HepG2 (cell line): ENCODE measurements around the gene C22orf15. TPM values are rescaled to one million over a fixed set of nuclear protein-coding genes. Genes with fewer than 3 reads are reported as not detected.

Experiments used
- DPF2 ChIP-seq: sonication (generic); formaldehyde crosslinking; IDR thresholded peaks from 2 replicates; pipeline ENCODE4 v1.4.0; 2020; ENCODE audit warnings: mild to moderate bottlenecking, low read depth, missing genetic modification reagents, borderline replicate concordance
- FOXO1 ChIP-seq: sonication (generic); formaldehyde crosslinking; IDR thresholded peaks from 2 replicates; pipeline ENCODE4 v1.4.0; 2020; ENCODE audit warnings: missing genetic modification reagents
- ISL2 ChIP-seq: sonication (generic); formaldehyde crosslinking; IDR thresholded peaks from 2 replicates; pipeline ENCODE4 v1.5.0; 2020; ENCODE audit warnings: missing genetic modification reagents
- RARG ChIP-seq: sonication (generic); formaldehyde crosslinking; IDR thresholded peaks from 2 replicates; pipeline ENCODE4 v1.4.0; 2020; ENCODE audit warnings: low read depth, mild to moderate bottlenecking, missing genetic modification reagents
- ZNF557 ChIP-seq: sonication (generic); formaldehyde crosslinking; IDR thresholded peaks from 2 replicates; pipeline ENCODE4 v1.4.0; 2020; ENCODE audit warnings: missing genetic modification reagents
- polyA plus RNA-seq, 8 experiments: library from polyadenylated mRNA; depleted of rRNA in 3 of 8; stranded (reverse) in 7 of 8; unstranded in 1 of 8; fragments of >200 nt; fragmentation: Illumina TruSeq in 4 of 8; extraction: Trizol in 4 of 8; gene quantifications; 2 replicates each; pipeline versions ENCODE4 v1.2.1 to v1.2.3, GENCODE V29; 2011 to 2016; ENCODE audit warnings: low read depth in 4 of 8, missing spikeins in 1 of 8, mixed read lengths in 1 of 8; ENCODE audit not compliant: insufficient read depth in 1 of 8
- total RNA-seq, 5 experiments: library from RNA; depleted of rRNA; stranded (reverse); fragments of >200 nt; fragmentation: Illumina TruSeq; extraction: Trizol; gene quantifications; 2 replicates each; pipeline ENCODE4 v1.2.3, GENCODE V29; 2016; ENCODE audit warnings: low read depth in 1 of 5
- TF ChIP-seq, protein P1 (sequence below): sonication (generic); formaldehyde crosslinking; IDR thresholded peaks from 2 replicates; pipeline ENCODE4 v1.4.0; 2020; ENCODE audit warnings: mild to moderate bottlenecking, low read depth, missing genetic modification reagents
- TF ChIP-seq, protein P2 (sequence below): IDR thresholded peaks from 2 replicates; pipeline ENCODE4 v1.4.0; 2020; ENCODE audit warnings: mild to moderate bottlenecking, missing genetic modification reagents
- TF ChIP-seq, protein P3 (sequence below), 2 experiments: sonication (generic) in 1 of 2; formaldehyde crosslinking in 1 of 2; IDR thresholded peaks; 2 replicates each; pipeline versions ENCODE4 v1.6.1 to v1.9.0; 2014 to 2022; ENCODE audit warnings: antibody characterized with exemption in 1 of 2, borderline replicate concordance in 1 of 2, inconsistent platforms in 1 of 2, low read depth in 1 of 2, missing genetic modification reagents in 1 of 2
- TF ChIP-seq, protein P4 (sequence below): sonication (generic); formaldehyde crosslinking; IDR thresholded peaks from 2 replicates; pipeline ENCODE4 v1.4.0; 2020; ENCODE audit warnings: mild to moderate bottlenecking, low read depth, missing genetic modification reagents
- TF ChIP-seq, protein P5 (sequence below): sonication (generic); formaldehyde crosslinking; IDR thresholded peaks from 2 replicates; pipeline ENCODE4 v1.4.0; 2020; ENCODE audit warnings: missing genetic modification reagents, borderline replicate concordance

Gene C22orf15
- total and polyA plus RNA-seq, 2 of the 13 experiments (the other 11 are each of a cell fraction or from before 2014, with no cell fraction given): not detected

DNA sequence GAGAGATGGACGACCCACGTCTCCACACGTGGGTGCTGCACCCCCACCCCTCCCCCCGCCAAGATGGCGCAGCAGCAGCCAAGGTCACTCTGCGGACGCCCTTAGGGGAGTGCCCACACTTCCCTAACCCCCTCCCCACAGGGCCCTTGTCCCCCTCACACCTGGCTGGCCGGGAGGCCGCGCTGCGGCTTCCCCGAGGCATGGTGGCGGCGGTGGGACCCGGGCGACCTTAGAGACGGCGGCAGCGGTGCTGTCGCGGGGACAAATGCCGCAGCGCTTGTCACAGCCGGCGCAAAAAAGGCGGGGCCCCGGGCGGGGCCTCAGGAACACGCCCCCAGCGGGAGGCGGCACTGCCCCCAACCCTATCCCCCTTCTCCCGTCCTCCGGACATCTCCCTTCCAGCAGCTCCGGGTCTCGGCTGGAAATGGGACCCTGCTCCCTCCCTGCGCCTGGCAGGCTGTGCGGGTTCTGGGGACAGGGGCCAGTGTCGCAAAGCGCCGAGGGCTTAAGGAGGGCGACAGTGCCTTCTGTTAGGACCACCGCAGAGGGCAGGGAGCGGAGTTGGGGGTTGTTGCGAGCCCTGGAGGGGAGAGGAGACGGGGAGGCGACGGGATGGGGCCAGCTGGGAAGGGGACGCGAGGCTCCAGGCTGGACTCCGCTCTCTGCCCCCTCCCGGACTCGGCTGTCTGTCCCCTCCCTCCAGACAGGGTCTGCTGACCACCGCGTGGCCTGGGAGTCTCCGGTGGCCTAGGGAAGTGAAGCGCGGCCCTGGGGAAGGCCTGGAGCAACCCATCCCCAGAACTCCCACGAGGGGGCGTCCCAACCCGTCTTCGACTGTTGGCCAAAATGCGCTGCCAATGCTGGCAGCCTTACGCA, 5.1 kb downstream of the C22orf15 start, which contains the start of gene CHCHD10 (continued):
- TF ChIP-seq DPF2 (CRISPR knock-in tag) (no peak), ZNF557 (CRISPR knock-in tag) (no peak), RARG (no peak; the same call in 1 of the 2 replicates), ISL2 (0 out of 2 replicates have a peak, but pooled peaks have one; percentile 19), FOXO1 (CRISPR knock-in tag) (no peak)
- TF ChIP-seq, protein P1, sequence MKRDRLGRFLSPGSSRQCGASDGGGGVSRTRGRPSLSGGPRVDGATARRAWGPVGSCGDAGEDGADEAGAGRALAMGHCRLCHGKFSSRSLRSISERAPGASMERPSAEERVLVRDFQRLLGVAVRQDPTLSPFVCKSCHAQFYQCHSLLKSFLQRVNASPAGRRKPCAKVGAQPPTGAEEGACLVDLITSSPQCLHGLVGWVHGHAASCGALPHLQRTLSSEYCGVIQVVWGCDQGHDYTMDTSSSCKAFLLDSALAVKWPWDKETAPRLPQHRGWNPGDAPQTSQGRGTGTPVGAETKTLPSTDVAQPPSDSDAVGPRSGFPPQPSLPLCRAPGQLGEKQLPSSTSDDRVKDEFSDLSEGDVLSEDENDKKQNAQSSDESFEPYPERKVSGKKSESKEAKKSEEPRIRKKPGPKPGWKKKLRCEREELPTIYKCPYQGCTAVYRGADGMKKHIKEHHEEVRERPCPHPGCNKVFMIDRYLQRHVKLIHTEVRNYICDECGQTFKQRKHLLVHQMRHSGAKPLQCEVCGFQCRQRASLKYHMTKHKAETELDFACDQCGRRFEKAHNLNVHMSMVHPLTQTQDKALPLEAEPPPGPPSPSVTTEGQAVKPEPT: no peak
- TF ChIP-seq, protein P2, sequence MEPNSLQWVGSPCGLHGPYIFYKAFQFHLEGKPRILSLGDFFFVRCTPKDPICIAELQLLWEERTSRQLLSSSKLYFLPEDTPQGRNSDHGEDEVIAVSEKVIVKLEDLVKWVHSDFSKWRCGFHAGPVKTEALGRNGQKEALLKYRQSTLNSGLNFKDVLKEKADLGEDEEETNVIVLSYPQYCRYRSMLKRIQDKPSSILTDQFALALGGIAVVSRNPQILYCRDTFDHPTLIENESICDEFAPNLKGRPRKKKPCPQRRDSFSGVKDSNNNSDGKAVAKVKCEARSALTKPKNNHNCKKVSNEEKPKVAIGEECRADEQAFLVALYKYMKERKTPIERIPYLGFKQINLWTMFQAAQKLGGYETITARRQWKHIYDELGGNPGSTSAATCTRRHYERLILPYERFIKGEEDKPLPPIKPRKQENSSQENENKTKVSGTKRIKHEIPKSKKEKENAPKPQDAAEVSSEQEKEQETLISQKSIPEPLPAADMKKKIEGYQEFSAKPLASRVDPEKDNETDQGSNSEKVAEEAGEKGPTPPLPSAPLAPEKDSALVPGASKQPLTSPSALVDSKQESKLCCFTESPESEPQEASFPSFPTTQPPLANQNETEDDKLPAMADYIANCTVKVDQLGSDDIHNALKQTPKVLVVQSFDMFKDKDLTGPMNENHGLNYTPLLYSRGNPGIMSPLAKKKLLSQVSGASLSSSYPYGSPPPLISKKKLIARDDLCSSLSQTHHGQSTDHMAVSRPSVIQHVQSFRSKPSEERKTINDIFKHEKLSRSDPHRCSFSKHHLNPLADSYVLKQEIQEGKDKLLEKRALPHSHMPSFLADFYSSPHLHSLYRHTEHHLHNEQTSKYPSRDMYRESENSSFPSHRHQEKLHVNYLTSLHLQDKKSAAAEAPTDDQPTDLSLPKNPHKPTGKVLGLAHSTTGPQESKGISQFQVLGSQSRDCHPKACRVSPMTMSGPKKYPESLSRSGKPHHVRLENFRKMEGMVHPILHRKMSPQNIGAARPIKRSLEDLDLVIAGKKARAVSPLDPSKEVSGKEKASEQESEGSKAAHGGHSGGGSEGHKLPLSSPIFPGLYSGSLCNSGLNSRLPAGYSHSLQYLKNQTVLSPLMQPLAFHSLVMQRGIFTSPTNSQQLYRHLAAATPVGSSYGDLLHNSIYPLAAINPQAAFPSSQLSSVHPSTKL (CRISPR knock-in tag): peak; percentile 5; the same call in 1 of the 2 replicates
- TF ChIP-seq, protein P3, sequence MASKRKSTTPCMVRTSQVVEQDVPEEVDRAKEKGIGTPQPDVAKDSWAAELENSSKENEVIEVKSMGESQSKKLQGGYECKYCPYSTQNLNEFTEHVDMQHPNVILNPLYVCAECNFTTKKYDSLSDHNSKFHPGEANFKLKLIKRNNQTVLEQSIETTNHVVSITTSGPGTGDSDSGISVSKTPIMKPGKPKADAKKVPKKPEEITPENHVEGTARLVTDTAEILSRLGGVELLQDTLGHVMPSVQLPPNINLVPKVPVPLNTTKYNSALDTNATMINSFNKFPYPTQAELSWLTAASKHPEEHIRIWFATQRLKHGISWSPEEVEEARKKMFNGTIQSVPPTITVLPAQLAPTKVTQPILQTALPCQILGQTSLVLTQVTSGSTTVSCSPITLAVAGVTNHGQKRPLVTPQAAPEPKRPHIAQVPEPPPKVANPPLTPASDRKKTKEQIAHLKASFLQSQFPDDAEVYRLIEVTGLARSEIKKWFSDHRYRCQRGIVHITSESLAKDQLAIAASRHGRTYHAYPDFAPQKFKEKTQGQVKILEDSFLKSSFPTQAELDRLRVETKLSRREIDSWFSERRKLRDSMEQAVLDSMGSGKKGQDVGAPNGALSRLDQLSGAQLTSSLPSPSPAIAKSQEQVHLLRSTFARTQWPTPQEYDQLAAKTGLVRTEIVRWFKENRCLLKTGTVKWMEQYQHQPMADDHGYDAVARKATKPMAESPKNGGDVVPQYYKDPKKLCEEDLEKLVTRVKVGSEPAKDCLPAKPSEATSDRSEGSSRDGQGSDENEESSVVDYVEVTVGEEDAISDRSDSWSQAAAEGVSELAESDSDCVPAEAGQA (IDR thresholded peaks at IDR 0.05; ENCODE audit: low read depth): peak; percentile 37; the same call in 1 of the 2 replicates
- TF ChIP-seq, protein P3 (CRISPR knock-in tag; IDR thresholded peaks at IDR 0.05; ENCODE audit: borderline replicate concordance): no peak
- TF ChIP-seq, protein P4, sequence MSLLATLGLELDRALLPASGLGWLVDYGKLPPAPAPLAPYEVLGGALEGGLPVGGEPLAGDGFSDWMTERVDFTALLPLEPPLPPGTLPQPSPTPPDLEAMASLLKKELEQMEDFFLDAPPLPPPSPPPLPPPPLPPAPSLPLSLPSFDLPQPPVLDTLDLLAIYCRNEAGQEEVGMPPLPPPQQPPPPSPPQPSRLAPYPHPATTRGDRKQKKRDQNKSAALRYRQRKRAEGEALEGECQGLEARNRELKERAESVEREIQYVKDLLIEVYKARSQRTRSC: 0 out of 2 replicates have a peak, but pooled peaks have one; percentile 32
- TF ChIP-seq, protein P5, sequence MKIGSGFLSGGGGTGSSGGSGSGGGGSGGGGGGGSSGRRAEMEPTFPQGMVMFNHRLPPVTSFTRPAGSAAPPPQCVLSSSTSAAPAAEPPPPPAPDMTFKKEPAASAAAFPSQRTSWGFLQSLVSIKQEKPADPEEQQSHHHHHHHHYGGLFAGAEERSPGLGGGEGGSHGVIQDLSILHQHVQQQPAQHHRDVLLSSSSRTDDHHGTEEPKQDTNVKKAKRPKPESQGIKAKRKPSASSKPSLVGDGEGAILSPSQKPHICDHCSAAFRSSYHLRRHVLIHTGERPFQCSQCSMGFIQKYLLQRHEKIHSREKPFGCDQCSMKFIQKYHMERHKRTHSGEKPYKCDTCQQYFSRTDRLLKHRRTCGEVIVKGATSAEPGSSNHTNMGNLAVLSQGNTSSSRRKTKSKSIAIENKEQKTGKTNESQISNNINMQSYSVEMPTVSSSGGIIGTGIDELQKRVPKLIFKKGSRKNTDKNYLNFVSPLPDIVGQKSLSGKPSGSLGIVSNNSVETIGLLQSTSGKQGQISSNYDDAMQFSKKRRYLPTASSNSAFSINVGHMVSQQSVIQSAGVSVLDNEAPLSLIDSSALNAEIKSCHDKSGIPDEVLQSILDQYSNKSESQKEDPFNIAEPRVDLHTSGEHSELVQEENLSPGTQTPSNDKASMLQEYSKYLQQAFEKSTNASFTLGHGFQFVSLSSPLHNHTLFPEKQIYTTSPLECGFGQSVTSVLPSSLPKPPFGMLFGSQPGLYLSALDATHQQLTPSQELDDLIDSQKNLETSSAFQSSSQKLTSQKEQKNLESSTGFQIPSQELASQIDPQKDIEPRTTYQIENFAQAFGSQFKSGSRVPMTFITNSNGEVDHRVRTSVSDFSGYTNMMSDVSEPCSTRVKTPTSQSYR (CRISPR knock-in tag): peak; percentile 81
